Astrocyte (in vitro differentiated cells and primary cell): ENCODE results near the gene FSTL5. TPM values are rescaled to one million over a fixed set of nuclear protein-coding genes. Genes with fewer than 3 reads are reported as not detected.

Experiments
- DNase-seq: peaks from one replicate; pipeline ENCODE4 v3.0.0-alpha.2; 2010; ENCODE audit warnings: low read depth
- FAIRE-seq: peaks from 2 replicates; lab custom pipeline; 2011; peaks lifted over from hg19 to GRCh38; lab: Jason Lieb, UNC
- H2AFZ ChIP-seq: 2 replicates; pipeline ENCODE4 v1.6.0; 2012; ENCODE audit warnings: low read depth, low read length, inconsistent platforms
- H3K27ac ChIP-seq: 2 replicates; pipeline ENCODE4 v1.5.1; 2011; ENCODE audit warnings: low read depth, low read length, inconsistent platforms
- H3K27me3 ChIP-seq: 2 replicates; pipeline ENCODE4 v1.6.0; 2011; ENCODE audit warnings: low read length, inconsistent platforms; ENCODE audit not compliant: insufficient read depth
- H3K36me3 ChIP-seq: 2 replicates; pipeline ENCODE4 v1.5.1; 2011; ENCODE audit warnings: low read length, inconsistent platforms; ENCODE audit not compliant: insufficient read depth
- H3K4me1 ChIP-seq: 2 replicates; pipeline ENCODE4 v1.5.1; 2011; ENCODE audit warnings: low read length, inconsistent platforms; ENCODE audit not compliant: insufficient read depth
- H3K4me2 ChIP-seq: 2 replicates; pipeline ENCODE4 v1.6.0; 2012; ENCODE audit warnings: low read length, inconsistent platforms
- H3K4me3 ChIP-seq: 2 replicates; pipeline ENCODE4 v1.5.1; 2011; ENCODE audit warnings: low read depth, mild to moderate bottlenecking, low read length, inconsistent platforms; ENCODE audit not compliant: insufficient read depth
- H3K79me2 ChIP-seq: 2 replicates; pipeline ENCODE4 v1.6.0; 2012; ENCODE audit warnings: mild to moderate bottlenecking, low read length, inconsistent platforms; ENCODE audit not compliant: insufficient read depth
- H3K9ac ChIP-seq: 2 replicates; pipeline ENCODE4 v1.6.0; 2012; ENCODE audit warnings: mild to moderate bottlenecking, low read length, inconsistent platforms
- H3K9me3 ChIP-seq: 2 replicates; pipeline ENCODE4 v1.5.1; 2012; ENCODE audit warnings: low read depth, mild to moderate bottlenecking, low read length, inconsistent platforms; ENCODE audit not compliant: insufficient read depth
- H4K20me1 ChIP-seq: 2 replicates; pipeline ENCODE4 v1.6.0; 2012; ENCODE audit warnings: low read length, inconsistent platforms; ENCODE audit not compliant: insufficient read depth
- H3K27ac Mint-ChIP-seq: one replicate; pipeline ENCODE4 v1.8.0; 2021; ENCODE audit warnings: mild to moderate bottlenecking, mixed read lengths; ENCODE audit not compliant: unreplicated experiment
- H3K27me3 Mint-ChIP-seq: one replicate; pipeline ENCODE4 v1.8.0; 2021; ENCODE audit warnings: low read depth, mixed read lengths; ENCODE audit not compliant: unreplicated experiment
- H3K36me3 Mint-ChIP-seq: one replicate; pipeline ENCODE4 v1.8.0; 2021; ENCODE audit warnings: low read depth, mixed read lengths; ENCODE audit not compliant: unreplicated experiment
- H3K4me1 Mint-ChIP-seq: one replicate; pipeline ENCODE4 v1.8.0; 2021; ENCODE audit warnings: low read depth, mixed read lengths; ENCODE audit not compliant: unreplicated experiment
- H3K4me3 Mint-ChIP-seq: one replicate; pipeline ENCODE4 v1.8.0; 2021; ENCODE audit warnings: mild to moderate bottlenecking, moderate library complexity, mixed read lengths; ENCODE audit not compliant: unreplicated experiment
- H3K9me3 Mint-ChIP-seq: one replicate; pipeline ENCODE4 v1.8.0; 2021; ENCODE audit warnings: mild to moderate bottlenecking, mixed read lengths; ENCODE audit not compliant: unreplicated experiment
- CTCF ChIP-seq: IDR thresholded peaks from 2 replicates; pipeline ENCODE4 v1.5.1; 2011; ENCODE audit warnings: low read depth, mild to moderate bottlenecking, inconsistent platforms, low read length, moderate library complexity; ENCODE audit not compliant: insufficient read depth
- EZH2 ChIP-seq: IDR thresholded peaks from 2 replicates; pipeline ENCODE4 v1.6.1; 2012; ENCODE audit warnings: mild to moderate bottlenecking, low read length, inconsistent platforms; ENCODE audit not compliant: insufficient read depth
- total RNA-seq: library from RNA; stranded (reverse); gene quantifications from 2 replicates; pipeline ENCODE4 v1.2.1, GENCODE V29; 2021

FSTL5 gene
- total RNA-seq, 1 donor from 2014 or later: 0.43 TPM

GRCh38 chr4:161577579-161578301 is 586.1 kb downstream of the FSTL5 start:
- Histone ChIP-seq H3K9me3 (no peaks in the 10 kb centered on the region), H3K79me2 (no peaks in the 10 kb centered on the region), H2AFZ (no peak overlapping the region), H3K27me3 (no peaks in the 10 kb centered on the region), H3K4me3 (no peak overlapping the region), H3K4me2 (peak overlapping the region; percentile 51), H3K9ac (no peak overlapping the region), H4K20me1 (no peaks in the 10 kb centered on the region), H3K27ac (no peak overlapping the region), H3K36me3 (no peaks in the 10 kb centered on the region), H3K4me1 (peaks cover 4% of the 10 kb centered on the region)
- Mint-ChIP-seq H3K9me3 (no peaks in the 10 kb centered on the region), H3K4me3 (no peak overlapping the region), H3K27ac (peak overlapping the region; percentile 64), H3K27me3 (no peaks in the 10 kb centered on the region), H3K36me3 (no peaks in the 10 kb centered on the region), H3K4me1 (peaks cover 10% of the 10 kb centered on the region)
- TF ChIP-seq EZH2: no peak
- no peak for TF ChIP-seq CTCF
- peak; percentile 60 for FAIRE-seq
- peak; percentile 76 for DNase-seq

- Histone ChIP-seq H3K9me3 (no peaks in the 10 kb centered on the region), H3K9ac (no peak overlapping the region), H3K27me3 (no peaks in the 10 kb centered on the region), H4K20me1 (no peaks in the 10 kb centered on the region), H3K79me2 (no peaks in the 10 kb centered on the region), H3K4me2 (no peak overlapping the region), H3K4me3 (no peak overlapping the region), H3K36me3 (no peaks in the 10 kb centered on the region), H2AFZ (no peak overlapping the region), H3K27ac (no peak overlapping the region), H3K4me1 (peaks cover 4% of the 10 kb centered on the region)
- FAIRE-seq (no peak), DNase-seq (peak; percentile 27)
- no peak overlapping the region for H3K27ac Mint-ChIP-seq
- peaks cover 7% of the 10 kb centered on the region for H3K4me1 Mint-ChIP-seq
- H3K36me3 Mint-ChIP-seq: no peaks in the 10 kb centered on the region
- H3K9me3 Mint-ChIP-seq: no peaks in the 10 kb centered on the region
- TF ChIP-seq CTCF (no peak), EZH2 (no peak)
- no peak overlapping the region for H3K4me3 Mint-ChIP-seq
- H3K27me3 Mint-ChIP-seq: no peaks in the 10 kb centered on the region
Measured at GRCh38 chr4:161573836-161574235, 590.0 kb downstream of the FSTL5 start.

- no peaks in the 10 kb centered on the region for H3K9me3 Mint-ChIP-seq
- H3K27ac Mint-ChIP-seq: no peak overlapping the region
- FAIRE-seq (no peak), DNase-seq (no peak)
- H3K4me1 Mint-ChIP-seq: peaks cover 4% of the 10 kb centered on the region
- Histone ChIP-seq H3K4me2 (no peak overlapping the region), H3K27ac (no peak overlapping the region), H3K27me3 (no peaks in the 10 kb centered on the region), H3K9me3 (no peaks in the 10 kb centered on the region), H3K4me1 (peaks cover 4% of the 10 kb centered on the region), H4K20me1 (no peaks in the 10 kb centered on the region), H3K4me3 (no peak overlapping the region), H3K9ac (no peak overlapping the region), H3K36me3 (no peaks in the 10 kb centered on the region), H3K79me2 (no peaks in the 10 kb centered on the region), H2AFZ (no peak overlapping the region)
- H3K27me3 Mint-ChIP-seq: no peaks in the 10 kb centered on the region
- H3K36me3 Mint-ChIP-seq: no peaks in the 10 kb centered on the region
- TF ChIP-seq EZH2 (no peak), CTCF (peak; percentile 17)
- H3K4me3 Mint-ChIP-seq: no peak overlapping the region
Measured at GRCh38 chr4:161564230-161564834, 599.5 kb downstream of the FSTL5 start.
